ENCODE measurements around the gene RBP3.

DNA sequence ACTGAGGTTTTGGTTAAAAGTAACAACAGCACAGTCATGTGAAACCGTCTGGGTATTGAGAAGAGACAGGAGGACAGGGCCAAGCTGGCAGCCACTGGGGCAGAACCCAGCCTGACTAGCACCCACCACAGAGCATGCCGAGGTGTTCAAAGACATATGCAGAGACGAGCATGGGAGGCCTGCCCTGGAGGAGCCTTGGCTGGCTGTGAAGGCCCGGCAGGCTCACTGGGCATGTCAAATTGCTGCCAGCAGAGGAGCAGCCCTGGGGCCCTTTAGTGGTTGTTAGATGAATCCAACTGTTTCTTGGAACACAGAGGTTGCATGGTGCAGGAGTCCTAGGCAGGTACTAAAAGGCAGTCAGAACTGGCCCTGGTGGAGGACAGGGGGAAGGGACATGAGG, 30.9 kb upstream of the RBP3 start:
- TF ChIP-seq ZNF76 (tag by site-specific recombination; IDR thresholded peaks at IDR 0.05; ENCODE audit: borderline replicate concordance, low read depth) = no peak
- no peak for TF ChIP-seq ZNF114 (tag by site-specific recombination; IDR thresholded peaks at IDR 0.05)
- no peak for TF ChIP-seq ZNF510 (tag by site-specific recombination; IDR thresholded peaks at IDR 0.05; ENCODE audit: insufficient replicate concordance)
- no peak for TF ChIP-seq ZNF157 (tag by site-specific recombination; IDR thresholded peaks at IDR 0.05)
- TF ChIP-seq, protein P1, sequence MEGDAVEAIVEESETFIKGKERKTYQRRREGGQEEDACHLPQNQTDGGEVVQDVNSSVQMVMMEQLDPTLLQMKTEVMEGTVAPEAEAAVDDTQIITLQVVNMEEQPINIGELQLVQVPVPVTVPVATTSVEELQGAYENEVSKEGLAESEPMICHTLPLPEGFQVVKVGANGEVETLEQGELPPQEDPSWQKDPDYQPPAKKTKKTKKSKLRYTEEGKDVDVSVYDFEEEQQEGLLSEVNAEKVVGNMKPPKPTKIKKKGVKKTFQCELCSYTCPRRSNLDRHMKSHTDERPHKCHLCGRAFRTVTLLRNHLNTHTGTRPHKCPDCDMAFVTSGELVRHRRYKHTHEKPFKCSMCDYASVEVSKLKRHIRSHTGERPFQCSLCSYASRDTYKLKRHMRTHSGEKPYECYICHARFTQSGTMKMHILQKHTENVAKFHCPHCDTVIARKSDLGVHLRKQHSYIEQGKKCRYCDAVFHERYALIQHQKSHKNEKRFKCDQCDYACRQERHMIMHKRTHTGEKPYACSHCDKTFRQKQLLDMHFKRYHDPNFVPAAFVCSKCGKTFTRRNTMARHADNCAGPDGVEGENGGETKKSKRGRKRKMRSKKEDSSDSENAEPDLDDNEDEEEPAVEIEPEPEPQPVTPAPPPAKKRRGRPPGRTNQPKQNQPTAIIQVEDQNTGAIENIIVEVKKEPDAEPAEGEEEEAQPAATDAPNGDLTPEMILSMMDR (tag by site-specific recombination; IDR thresholded peaks at IDR 0.05) = no peak

All from HEK293 (cell line).